Activated CD4-positive, CD25-positive, alpha-beta regulatory T cell treated with anti-CD3 and anti-CD28 coated beads, Interleukin-2, amount 50 U/mL, for 72 hours (primary cell): ENCODE data around the gene TM9SF2.

Source experiments
- DNase-seq: peaks from one replicate; pipeline ENCODE4 v3.0.0; 2021

The TM9SF2 gene

DNA sequence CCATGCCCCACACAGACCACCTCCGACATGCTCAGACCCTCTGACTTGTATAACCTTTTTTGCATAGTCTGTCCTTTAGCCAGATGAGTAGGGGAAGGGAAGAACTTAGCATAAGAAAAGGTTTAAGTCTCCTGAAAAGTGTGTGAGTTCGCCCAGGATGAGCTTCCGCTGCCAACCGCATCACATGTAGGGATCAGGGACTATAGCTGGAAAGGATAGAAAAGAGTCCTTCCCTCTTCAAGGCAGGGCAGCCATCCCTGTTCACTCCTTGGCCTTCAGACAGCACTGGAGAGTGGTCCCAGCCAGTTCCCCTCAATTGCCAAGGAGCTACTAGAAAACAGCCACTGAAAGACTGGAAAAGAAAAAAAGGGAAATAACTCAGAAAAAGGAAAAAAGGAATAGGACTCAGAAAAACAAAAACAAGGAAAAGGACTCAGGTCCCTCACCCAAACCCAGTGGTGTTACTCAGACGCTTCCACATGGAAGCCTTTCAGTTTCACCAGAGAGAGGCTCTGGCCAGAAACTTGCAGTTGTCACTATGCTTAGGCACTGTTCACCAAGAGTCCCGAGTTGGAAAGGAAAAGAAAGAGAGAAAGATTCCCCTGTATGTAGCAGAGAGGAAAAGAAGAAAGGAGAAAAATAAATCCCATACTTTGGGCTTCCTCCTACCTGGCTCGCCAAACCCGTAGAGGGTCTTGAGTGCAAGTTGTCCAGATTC is 5.6 kb upstream of the TM9SF2 start:
- DNase-seq, result no peak

DNA sequence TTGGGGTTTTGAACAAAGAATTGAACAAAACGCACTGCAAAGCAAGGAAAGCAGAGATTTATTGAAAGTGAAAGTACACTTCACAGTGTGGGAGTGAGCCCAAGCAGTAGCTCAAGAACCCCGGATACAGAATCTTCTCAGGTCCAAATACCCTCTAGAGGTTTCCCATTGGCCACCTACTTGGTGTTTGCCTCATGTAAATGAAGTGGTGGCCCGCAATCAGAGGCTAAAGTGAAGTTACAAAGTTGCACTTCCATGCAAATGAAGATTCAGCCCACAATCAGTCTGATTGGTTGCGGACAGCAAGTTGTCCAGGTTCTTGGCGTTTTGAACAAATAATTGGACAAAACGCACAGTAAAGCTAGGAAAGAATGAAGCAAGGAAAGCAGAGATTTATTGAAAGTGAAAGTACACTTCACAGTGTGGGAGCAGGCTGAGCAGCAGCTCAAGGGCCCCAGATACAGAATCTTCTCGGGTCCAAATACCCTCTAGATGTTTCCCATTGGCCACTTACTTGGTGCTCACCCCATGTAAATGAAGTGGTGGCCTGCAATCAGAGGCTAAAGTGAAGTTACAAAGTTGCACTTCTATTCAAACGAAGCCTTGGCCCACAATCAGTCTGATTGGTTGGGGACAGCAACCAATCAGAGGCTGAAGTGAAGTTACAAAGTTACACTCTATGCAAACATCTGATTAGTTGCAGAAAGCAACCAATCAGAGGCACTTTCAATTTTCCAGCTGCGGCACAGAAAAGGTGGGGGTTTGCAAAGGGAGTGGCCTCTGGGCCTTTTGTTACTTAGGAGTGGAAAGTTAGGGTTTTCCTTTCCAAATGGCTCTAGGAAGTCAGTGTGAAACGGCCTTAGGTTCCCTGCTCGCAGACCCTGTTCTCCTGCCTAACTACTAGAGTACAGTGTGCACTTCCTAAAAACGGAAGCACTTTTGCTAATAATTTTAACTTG is 4.8 kb upstream of the TM9SF2 start:
- DNase-seq, result peak; percentile 44

DNA sequence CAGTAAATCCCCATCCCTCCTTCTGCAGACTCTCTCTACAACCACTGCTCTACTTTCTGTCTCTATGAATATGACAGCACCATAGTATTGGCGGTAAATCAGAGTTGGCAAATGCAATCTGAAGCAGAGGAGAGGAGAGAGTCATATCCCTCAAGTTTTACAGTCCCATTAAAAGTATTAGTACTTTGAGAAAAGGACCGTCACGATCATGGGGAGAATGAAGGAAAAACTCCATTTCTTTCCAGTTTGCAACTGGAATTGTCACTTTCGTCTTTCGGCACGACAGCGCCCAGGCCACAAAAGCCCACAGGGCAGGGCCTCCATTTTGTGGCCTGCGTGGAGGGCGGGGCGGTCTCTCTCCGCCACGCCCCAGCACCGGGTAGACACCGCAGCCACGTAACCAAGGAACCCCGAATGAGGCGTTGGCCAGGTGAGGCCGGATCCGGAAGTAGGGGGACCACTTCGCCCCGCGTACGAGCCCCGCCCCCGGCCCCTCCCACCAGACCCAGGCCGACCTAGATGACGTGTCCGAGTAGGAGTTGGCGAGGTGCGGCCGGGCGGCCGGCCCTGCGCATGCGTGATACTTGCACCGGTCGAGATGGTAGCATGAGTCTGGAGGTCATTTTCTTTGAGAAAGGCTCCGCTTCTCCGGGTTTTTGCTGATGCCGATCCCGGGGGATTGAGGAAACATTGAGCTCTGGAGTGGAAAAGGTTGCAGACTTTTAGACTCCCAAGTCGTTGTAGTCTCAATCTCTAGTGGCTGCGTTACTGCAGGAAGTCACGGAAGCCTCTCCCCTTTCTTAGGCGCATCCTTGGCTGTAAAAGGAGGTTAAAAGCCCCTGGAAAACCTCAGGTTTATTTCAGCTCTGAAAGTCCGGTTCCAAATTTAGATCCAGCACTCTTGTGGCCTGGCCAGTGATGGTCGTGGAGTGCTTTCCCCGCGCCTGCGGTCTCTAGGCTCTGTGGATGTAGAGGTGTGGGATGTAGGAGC is 2.8 kb upstream of the TM9SF2 start:
- DNase-seq, result peak; percentile 92

DNA sequence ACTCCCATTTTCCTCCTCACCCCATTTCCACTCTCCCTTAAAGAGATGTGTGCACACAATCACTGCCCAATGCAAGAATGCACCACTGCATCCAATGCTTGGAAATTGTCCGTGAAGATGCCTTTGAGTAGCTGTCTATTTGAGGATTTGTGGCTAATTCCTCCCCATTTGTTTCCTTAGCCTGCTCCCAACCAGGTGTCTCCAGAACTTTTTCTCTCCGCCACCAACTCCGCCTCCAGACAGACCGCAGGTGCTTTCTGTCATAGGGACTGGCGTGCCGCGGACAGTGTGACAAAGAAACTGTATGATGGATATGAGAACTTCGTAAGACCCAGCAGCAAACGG is 461 bp upstream of the TM9SF2 start:
- no peak for DNase-seq

DNA sequence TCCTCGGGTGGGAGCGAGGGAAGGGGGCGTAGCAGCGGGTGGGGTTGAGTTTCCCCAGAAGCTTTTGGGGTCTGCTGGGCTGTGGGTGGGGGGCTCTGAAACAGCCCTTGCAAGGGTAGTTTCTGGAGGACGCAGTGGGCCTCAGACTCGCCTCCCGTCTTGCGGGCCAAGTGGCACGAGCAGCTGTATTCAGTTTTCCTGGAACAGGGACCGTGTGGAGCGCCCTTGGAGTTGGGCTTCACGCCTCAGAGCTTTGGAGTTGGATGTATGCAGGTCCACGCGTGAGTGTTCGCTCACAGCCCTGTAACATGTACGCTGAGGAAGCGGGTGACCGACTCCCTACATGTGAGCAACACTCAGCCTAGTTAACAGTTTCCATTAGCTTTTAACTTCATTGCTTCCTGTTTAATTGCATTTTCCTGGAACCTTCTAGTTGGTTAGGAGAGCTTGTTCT is 603 bp downstream of the TM9SF2 start:
- no peak for DNase-seq

DNA sequence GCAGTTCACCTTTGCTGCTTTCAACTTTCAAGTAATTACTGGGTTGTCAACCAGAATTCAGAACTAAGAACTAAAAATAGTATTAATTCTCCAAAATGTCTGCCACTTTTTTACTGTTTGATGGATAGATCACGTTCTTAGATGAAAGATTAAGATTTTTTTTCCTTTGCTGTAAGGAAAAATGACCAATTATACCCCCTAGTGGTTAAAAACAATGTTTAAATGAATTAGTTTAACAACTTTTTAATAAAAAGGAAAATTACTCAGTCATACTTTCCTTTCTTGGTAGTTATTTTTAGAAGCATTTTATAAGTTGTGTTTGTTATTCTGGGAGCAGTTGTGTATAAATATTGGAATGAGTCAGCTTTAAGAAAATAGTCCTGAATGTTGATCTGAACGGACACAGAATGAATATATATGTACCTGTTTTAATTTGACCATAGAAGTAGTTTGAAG is 4.6 kb downstream of the TM9SF2 start:
- DNase-seq, result no peak

DNA sequence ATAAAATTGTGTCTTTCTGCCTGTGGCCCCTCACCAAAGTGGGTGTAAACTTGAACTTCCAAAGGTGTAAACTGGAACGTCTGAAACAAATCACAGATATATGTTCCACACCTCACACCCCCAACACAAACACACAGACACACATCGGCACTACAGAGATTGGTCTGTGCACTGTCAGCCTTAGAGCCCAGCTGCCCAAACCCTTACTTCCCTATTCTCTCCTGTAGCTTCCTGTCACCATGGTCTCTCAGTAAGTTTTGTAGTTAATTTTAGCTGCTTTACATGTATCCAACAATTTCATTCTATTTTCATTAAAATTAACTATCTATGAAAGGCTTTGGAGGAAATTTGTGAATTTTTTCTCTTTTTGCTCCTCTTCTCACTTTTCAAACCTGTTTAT is 5.4 kb downstream of the TM9SF2 start:
- no peak for DNase-seq

DNA sequence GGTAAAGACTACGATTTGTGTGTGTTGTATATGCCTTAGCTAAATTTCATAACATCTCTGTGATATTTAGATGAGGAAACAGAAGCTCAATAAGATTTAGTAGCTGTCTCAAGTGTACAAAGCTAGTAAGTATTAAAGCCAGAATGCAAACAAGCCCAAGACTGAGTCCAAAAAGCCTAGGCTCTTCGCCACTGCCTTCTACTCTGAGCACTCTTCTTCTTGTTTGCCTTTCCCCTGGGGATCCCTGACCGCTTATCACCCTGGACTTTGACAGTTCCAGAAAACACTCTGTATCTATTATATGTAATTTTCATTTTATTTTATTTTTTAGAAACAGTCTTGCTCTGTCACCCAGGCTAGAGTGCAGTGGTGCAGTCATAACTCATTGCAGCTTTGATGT is 5.8 kb downstream of the TM9SF2 start:
- no peak for DNase-seq

DNA sequence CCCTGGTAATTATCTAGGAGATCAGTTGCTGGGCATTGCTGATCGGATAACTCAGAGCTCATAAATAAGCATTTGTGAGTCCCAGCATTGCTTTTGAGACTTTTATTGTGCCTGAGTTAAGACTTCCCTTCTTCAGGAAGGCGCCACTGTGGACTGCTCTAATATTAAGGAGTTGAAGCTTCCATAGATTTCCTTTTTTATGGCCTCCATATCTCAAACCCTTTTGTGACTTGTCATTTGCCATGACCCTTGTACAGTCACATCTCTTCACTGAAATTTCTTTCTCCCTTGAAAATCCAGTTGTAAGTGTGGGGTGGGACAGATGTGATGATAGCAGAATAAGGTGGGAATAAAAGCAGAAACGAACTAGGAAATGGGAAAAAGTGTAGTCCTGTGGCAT is 6.3 kb downstream of the TM9SF2 start:
- DNase-seq, result no peak

DNA sequence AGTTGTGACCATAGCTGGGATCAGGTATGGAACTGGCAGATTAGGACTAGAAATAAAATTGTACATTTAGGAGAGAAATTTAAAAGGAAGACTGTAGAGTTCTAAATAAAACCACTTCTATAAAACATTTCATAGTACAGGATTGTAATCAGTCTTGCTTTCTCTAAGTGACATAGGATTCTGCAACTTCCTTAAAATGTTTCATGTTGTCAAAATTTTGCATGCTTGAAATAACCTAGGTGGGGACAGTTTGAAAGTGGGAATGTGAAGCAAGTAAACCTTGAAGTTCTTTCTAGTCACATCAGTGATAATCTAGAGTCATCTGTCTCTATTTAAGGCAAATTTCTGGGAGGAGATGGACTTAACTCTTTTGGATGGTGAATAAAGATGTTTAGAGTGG is 6.7 kb downstream of the TM9SF2 start:
- DNase-seq, result no peak

DNA sequence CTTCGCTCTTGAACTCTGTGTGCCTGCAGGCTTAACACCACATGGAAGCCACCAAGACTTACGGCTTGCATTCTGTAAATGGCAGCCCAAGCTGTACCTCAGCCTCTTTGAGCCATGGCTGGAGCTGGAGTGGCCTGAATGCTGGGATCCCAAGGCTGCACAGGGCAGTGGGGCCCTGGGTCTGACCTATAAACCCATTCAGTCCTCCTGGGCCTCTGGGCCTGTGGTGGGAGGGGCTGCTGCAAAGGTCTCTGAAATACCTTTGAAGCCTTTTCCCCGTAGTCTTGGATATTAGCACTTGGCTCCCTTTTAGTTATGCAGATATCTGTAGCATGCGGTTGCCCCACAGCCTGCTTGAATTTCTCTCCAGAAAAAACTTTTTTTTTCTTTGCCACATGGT is 8.2 kb downstream of the TM9SF2 start:
- DNase-seq, result no peak

DNA sequence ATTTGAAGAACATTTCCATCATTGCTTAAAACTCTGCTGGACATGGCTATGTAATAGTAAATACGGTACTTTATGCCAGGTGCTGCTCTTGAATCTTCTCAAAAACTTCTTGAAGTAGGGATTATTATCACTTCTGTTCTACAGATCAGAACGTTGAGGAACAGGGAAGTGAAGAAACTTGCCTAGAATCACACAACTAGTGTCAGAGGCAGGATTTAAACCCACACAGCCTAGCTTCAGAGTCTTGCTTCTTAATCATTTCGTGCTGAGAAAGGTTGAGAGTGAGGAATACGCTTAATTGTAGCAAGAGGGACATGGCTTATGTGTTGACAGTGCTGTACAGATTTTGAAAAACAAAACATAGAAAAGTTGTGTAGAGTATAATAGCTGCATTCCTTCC is 13.5 kb downstream of the TM9SF2 start:
- DNase-seq, result no peak

DNA sequence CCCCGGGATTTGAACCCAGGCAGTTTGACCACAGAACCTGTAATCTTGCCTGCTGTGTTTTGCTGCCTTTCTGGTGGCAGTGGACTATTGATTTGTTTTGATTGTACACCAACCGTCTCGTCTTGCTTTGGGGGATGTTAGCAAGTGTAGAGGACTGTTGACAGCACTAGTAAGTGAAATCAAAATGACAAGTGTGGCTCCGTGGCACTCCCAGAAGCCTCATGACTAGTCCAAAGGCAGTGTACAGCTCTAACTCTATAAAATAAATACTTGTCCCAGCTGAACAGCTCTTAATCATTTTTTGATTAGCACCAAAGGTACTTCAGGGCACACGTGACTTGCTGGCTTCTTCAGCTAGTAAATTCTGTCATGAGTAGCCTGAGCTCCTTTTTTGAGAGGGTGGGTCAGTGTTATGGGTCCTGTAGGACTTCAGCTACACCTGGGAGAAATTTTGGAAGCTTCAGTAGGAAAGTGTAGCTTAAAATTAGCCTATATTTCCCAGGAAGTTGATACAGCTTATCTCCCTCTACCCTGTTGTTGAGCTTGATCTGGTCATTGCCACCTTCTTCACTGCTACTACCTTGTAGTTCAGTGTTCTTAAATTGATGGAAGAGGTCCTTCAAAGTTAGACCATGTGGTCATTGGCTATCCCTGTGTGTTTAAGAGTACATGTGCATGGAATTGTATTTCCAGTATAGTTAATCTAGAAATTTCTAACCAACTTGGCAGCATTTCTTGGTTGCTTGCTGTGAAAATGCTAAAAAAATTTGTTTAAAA is 15.1 kb downstream of the TM9SF2 start:
- no peak for DNase-seq

DNA sequence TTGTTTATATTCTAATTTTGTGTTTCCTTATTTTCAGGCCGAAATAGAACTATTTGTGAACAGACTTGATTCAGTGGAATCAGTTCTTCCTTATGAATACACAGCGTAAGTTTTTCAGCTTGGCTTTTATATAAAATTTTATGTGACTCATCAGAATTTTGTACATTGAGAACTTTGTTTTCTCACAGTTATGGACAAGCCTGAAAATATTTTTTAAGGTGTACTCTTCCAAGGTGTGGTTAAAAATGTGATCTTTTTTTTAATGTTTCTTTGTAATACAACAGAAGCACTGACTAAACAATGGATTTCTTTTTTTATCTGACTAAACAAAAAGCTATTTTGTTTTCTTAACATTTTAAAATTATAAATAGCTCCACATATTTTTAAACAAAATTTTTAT is 16.3 kb downstream of the TM9SF2 start:
- DNase-seq, result no peak

DNA sequence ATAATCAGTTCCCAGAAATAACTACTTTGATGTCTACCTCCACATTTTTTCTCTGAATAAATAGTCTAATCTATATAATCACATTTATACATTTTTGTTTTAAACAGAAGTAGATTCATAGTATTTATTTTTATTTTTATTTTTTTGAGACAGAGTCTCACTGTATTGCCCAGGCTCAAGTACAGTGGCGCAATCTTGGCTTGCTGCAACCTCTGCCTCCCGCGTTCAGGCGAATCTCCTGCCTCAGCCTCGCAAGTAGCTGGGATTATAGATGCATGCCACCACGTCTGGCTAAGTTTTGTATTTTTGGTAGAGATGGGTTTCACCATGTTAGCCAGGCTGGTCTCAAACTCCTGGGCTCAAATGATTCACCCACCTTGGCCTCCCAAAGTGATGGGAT is 16.7 kb downstream of the TM9SF2 start:
- no peak for DNase-seq

DNA sequence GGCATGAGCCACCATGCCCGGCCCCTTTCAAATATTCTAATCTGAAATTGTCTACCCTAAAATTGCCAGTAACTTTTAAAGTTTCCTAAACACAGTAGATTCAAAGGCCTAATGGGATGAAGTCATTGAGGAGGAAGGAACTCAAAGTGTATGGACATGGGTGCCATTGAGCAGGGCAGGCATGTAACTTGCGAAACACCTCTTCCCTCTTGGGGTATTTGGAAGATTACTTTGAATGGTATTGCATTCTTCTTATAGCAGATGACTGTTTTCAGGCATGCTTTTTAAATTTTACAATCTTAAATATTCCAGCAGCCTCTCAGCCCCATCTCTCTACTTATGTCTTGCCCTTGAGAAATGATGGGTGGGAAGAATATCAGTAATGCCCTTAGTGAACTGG is 21.0 kb downstream of the TM9SF2 start:
- DNase-seq, result no peak

DNA sequence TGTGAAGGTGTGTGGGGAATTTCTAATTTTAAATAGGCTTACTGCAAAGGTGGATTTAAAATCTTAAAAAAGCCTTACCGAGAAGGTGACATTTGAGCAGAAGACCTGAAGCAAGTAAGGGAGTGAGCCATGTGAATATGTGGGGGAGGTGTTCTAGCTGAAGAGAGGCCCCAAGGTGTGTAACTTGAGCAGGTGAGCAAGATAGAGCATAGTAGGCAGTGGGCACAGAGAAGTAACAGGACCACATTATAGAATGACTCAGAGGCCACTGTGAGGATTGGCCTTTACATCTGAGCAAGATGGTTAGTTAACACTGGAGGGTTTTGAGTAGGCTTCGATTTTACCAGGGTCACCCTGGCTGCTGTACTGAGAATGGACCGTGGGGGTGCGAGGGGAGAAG is 22.6 kb downstream of the TM9SF2 start:
- DNase-seq, result no peak

DNA sequence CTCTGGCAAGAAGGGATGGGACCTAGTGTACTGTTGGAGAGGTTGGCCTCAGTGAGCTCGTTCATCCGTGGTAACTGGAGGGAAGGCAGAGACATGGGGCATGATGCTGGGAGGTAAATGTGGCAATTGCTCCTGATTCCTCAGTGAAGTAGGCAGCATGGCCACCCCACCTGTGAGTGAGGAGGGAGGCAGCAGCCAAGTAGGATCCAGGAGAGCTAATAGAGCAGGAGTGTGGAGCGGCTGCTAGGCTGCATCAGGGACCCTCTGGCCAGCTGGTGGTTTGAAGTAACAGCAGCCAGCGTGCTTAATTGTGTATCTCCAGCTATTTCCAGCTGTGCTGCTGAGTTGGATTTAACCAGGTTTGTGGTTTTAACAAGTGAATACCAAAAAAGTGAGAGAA is 24.7 kb downstream of the TM9SF2 start:
- DNase-seq, result no peak

DNA sequence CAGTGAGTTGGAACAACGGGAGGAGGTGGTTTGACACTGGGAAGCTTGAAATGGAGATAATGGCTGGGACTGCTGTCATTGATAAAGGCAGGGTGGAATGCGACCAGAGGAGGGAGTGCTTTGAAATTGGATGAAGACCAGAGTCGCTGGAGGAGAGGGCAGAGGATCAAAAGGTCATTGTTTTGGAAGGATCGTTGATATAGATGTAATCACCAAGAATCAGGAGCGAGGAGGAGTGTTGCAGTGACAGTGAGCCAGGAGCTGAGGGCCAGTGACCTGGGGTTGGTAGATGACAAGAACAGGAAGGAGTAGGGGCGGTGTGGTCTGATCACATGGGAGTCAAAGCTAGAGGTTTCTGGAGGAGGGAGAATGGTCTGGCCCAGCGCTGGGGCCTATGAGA is 25.3 kb downstream of the TM9SF2 start:
- DNase-seq, result no peak

DNA sequence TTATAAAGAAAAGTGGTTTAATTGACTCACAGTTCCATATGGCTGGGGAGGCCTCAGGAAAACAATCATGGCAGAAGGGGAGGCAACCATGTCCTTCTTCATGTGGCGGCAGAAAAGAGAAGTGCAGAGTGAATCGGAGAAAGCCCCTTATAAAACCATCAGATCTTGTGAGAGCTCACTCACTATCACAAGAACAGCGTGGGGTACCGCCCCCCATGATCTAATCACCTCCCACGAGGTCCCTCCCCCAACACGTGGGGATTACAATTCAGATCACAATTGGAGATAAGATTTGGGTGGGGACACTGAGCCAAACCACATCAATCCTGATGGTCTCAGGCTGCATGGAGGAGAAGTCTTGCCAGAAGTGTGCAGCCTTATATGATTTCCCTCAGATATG is 26.0 kb downstream of the TM9SF2 start:
- no peak for DNase-seq

DNA sequence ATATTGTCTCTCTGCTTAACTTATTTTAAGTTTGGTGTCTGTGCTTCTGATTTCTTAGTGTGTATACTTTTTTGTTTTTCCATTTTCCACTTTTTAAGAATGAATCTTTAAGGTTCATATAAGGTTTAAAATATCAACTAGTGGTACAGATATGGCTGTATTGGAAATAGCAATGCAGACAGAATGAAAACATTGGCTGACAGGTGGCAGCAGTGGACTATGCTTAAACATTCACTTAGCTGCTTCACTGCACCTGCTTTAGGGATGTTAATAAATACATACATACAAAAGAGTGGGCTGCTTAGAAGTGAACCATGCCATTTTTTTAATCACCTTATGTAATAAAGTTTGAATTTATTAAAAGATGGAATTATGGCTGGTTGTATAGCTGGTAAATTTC is 27.3 kb downstream of the TM9SF2 start:
- DNase-seq, result no peak

DNA sequence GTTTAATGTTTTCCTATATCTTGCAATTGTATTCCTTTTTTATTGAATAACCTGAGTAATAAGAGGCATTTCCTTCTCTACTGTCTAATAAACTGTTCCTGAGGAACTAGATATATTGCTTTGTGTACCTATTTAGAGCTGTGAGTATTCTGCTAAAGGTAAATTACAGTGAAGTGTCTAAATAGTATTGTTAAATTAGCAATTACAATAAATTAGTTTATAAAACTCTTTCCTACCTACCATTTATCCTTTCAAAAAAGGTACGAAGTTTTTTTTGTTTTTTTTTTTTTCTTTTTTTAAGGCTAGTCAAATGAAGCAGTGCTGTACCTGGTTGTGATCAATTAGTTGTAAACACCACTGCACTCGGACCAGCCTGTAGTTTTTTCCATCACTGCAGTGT is 34.8 kb downstream of the TM9SF2 start:
- no peak for DNase-seq
